G401.6 (cell line): ENCODE data around the gene RPS19.

Experiments
- FAIRE-seq: peaks from 2 replicates; lab custom pipeline; 2012; peaks lifted over from hg19 to GRCh38; lab: Jason Lieb, UNC

RPS19 gene

GRCh38 chr19:41915021-41915775 lies 55.1 kb downstream of the RPS19 start:
- FAIRE-seq, result no peak

- FAIRE-seq, result no peak
Observed at GRCh38 chr19:41915776-41916414, 55.8 kb downstream of the RPS19 start.

GRCh38 chr19:41917676-41918075 lies 57.6 kb downstream of the RPS19 start:
- FAIRE-seq, result no peak

- no peak for FAIRE-seq
Observed at GRCh38 chr19:41918095-41918494, 58.0 kb downstream of the RPS19 start.

- no peak for FAIRE-seq
Observed at GRCh38 chr19:41918653-41919244, 58.7 kb downstream of the RPS19 start.

- no peak for FAIRE-seq
Observed at GRCh38 chr19:41919948-41920712, 60.1 kb downstream of the RPS19 start.

GRCh38 chr19:41920882-41921576 lies 61.0 kb downstream of the RPS19 start:
- no peak for FAIRE-seq

GRCh38 chr19:41921577-41922576 lies 61.8 kb downstream of the RPS19 start:
- no peak for FAIRE-seq
